ENCODE measurements around the gene CX3CL1. TPM values are rescaled to one million over a fixed set of nuclear protein-coding genes. Genes with fewer than 3 reads are reported as not detected.

Gene CX3CL1
- total RNA-seq, 1 experiment from 2014 or later: 0.15 TPM

DNA sequence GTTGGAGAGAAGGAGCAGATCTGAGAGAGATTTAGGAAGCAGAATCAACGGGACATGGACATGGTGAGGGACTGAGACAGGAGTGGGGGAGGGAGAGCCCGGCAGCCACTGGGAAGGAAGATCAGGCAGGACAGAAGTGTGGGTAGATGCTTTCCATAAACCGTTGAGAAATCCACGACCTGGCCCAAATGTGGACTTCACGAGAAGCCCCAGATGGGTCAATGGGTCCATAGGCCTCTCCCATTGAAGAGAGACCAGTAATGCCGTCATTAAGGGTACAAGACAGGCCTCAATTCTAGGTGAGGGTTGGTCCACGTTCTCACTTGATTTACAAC, 14.2 kb upstream of the CX3CL1 start:
- Histone ChIP-seq H3K27me3 (ENCODE audit: insufficient read depth, low read length) (no peaks in the 10 kb centered on the region), H3K79me2 (ENCODE audit: insufficient read depth, low read length) (no peaks in the 10 kb centered on the region), H3K4me2 (ENCODE audit: low read length) (no peak overlapping the region), H4K20me1 (ENCODE audit: insufficient read depth) (no peaks in the 10 kb centered on the region), H3K9ac (ENCODE audit: low read length) (no peak overlapping the region), H3K9me3 (ENCODE audit: control insufficient read depth in 1 of 2, insufficient read depth in 1 of 2, low read depth in 1 of 2, low read length in 2 of 2) (no peaks in the 10 kb centered on the region), H3K36me3 (ENCODE audit: control insufficient read depth in 1 of 2, insufficient read depth in 2 of 2, low read length in 2 of 2) (no peaks in the 10 kb centered on the region), H3K9me2 (ENCODE audit: insufficient read depth) (no peaks in the 10 kb centered on the region), H3K4me3 (replicated peaks in 1 of 2; ENCODE audit: low read depth in 1 of 2, low read length in 2 of 2) (no peak overlapping the region), H3K4me1 (ENCODE audit: control insufficient read depth in 1 of 2, insufficient read depth in 2 of 2, low read length in 2 of 2) (peaks cover 0 to 7% of the 10 kb centered on the region in 2 experiments; a peak in 2 of 4 replicates), H3K27ac (ENCODE audit: low read depth, low read length) (no peak overlapping the region), H2AFZ (ENCODE audit: low read depth, low read length, poor library complexity, severe bottlenecking) (no peak overlapping the region)
- DNase-seq (ENCODE audit: low read depth, low spot score) (no peak), ATAC-seq (no peak)
- ChIA-PET POLR2A (no interaction called here), RAD21 (ENCODE audit: low non-redundant PET in 1 of 2, low total read pairs in 2 of 2, uncharacterized antibody in 2 of 2, unreplicated experiment in 2 of 2) (no interaction called here), CTCF (no interaction called here)
- BruUV-seq (replicated peaks): no TSS peak
- intact Hi-C loops (cut with micrococcal nuclease): no loop called here
- TF ChIP-seq RAD21 (IDR thresholded peaks at IDR 0.05; ENCODE audit: low read depth): no peak
- TF ChIP-seq, protein P1, sequence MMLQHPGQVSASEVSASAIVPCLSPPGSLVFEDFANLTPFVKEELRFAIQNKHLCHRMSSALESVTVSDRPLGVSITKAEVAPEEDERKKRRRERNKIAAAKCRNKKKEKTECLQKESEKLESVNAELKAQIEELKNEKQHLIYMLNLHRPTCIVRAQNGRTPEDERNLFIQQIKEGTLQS (IDR thresholded peaks at IDR 0.05): no peak
- no peak for TF ChIP-seq JUND (IDR thresholded peaks at IDR 0.05)
- TF ChIP-seq, protein P2, sequence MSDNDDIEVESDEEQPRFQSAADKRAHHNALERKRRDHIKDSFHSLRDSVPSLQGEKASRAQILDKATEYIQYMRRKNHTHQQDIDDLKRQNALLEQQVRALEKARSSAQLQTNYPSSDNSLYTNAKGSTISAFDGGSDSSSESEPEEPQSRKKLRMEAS (IDR thresholded peaks at IDR 0.05): no peak
- no peak for TF ChIP-seq CBX3 (IDR thresholded peaks at IDR 0.05; ENCODE audit: low read depth)
- TF ChIP-seq, protein P3, sequence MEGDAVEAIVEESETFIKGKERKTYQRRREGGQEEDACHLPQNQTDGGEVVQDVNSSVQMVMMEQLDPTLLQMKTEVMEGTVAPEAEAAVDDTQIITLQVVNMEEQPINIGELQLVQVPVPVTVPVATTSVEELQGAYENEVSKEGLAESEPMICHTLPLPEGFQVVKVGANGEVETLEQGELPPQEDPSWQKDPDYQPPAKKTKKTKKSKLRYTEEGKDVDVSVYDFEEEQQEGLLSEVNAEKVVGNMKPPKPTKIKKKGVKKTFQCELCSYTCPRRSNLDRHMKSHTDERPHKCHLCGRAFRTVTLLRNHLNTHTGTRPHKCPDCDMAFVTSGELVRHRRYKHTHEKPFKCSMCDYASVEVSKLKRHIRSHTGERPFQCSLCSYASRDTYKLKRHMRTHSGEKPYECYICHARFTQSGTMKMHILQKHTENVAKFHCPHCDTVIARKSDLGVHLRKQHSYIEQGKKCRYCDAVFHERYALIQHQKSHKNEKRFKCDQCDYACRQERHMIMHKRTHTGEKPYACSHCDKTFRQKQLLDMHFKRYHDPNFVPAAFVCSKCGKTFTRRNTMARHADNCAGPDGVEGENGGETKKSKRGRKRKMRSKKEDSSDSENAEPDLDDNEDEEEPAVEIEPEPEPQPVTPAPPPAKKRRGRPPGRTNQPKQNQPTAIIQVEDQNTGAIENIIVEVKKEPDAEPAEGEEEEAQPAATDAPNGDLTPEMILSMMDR (IDR thresholded peaks at IDR 0.05 in 2 of 3, conservative IDR thresholded peaks at IDR 0.05 in 1 of 3; ENCODE audit: borderline replicate concordance in 1 of 3, insufficient read depth in 1 of 3, low read depth in 2 of 3, low read length in 2 of 3): no peak
- no peak for TF ChIP-seq ELF1 (IDR thresholded peaks at IDR 0.05; ENCODE audit: borderline replicate concordance, low read depth)
- TF ChIP-seq, protein P4, sequence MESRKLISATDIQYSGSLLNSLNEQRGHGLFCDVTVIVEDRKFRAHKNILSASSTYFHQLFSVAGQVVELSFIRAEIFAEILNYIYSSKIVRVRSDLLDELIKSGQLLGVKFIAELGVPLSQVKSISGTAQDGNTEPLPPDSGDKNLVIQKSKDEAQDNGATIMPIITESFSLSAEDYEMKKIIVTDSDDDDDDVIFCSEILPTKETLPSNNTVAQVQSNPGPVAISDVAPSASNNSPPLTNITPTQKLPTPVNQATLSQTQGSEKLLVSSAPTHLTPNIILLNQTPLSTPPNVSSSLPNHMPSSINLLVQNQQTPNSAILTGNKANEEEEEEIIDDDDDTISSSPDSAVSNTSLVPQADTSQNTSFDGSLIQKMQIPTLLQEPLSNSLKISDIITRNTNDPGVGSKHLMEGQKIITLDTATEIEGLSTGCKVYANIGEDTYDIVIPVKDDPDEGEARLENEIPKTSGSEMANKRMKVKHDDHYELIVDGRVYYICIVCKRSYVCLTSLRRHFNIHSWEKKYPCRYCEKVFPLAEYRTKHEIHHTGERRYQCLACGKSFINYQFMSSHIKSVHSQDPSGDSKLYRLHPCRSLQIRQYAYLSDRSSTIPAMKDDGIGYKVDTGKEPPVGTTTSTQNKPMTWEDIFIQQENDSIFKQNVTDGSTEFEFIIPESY (IDR thresholded peaks at IDR 0.05; ENCODE audit: extremely low read depth, insufficient replicate concordance, low read length): no peak
- TF ChIP-seq FOSL1 (IDR thresholded peaks at IDR 0.05; ENCODE audit: low read depth): no peak
- no peak for TF ChIP-seq EZH2phosphoT487 (IDR thresholded peaks at IDR 0.05; ENCODE audit: borderline replicate concordance)
- no peak for TF ChIP-seq YY1 (IDR thresholded peaks at IDR 0.05; ENCODE audit: extremely low read depth, insufficient replicate concordance, low read depth, low read length)
- TF ChIP-seq CEBPB (IDR thresholded peaks at IDR 0.05; ENCODE audit: low read depth): no peak
- no peak for TF ChIP-seq EGR1 (IDR thresholded peaks at IDR 0.05; ENCODE audit: low read depth)
- no peak for TF ChIP-seq TCF7L2 (IDR thresholded peaks at IDR 0.05; ENCODE audit: borderline replicate concordance, extremely low read depth, insufficient read depth, insufficient read length)
- no peak for TF ChIP-seq ZFX (IDR thresholded peaks at IDR 0.05)
- TF ChIP-seq SRF (IDR thresholded peaks at IDR 0.05; ENCODE audit: low read depth): no peak

All from HCT116 (cell line).